SK-N-SH treated with all-trans-retinoic acid at 6 μM for 48 hours (cell line): ENCODE results near the gene SLC4A5.

ENCODE experiments used
- ARNTL ChIP-seq: fragments of 450-650 bp; formaldehyde crosslinking; IDR thresholded peaks from 2 replicates; pipeline ENCODE4 v1.5.0; 2020; ENCODE audit warnings: low read depth, mild to moderate bottlenecking, moderate library complexity, borderline replicate concordance
- PATZ1 ChIP-seq: fragments of 250-450 bp; sonication (Bioruptor Pico); IDR thresholded peaks from 2 replicates; pipeline ENCODE4 v1.8.0; 2020; ENCODE audit warnings: mild to moderate bottlenecking, moderate library complexity, borderline replicate concordance
- PPARA ChIP-seq: fragments of 250-450 bp; sonication (Bioruptor Pico); IDR thresholded peaks from 2 replicates; pipeline ENCODE4 v1.5.0; 2020; ENCODE audit warnings: mild to moderate bottlenecking, borderline replicate concordance

- no peak for TF ChIP-seq PPARA
- TF ChIP-seq ARNTL (CRISPR knock-in tag) = no peak
- TF ChIP-seq PATZ1 (CRISPR knock-in tag) = no peak
Observed at GRCh38 chr2:74307720-74308119, 35.5 kb downstream of the SLC4A5 start.
